Measurements from ENCODE around the gene MMP25. TPM values are rescaled to one million over a fixed set of nuclear protein-coding genes. Genes with fewer than 3 reads are reported as not detected.

Gene MMP25
- polyA plus RNA-seq, 1 donor (not counting 4 experiments of a cell fraction or from before 2014, with no cell fraction given) = 0.09 TPM

DNA sequence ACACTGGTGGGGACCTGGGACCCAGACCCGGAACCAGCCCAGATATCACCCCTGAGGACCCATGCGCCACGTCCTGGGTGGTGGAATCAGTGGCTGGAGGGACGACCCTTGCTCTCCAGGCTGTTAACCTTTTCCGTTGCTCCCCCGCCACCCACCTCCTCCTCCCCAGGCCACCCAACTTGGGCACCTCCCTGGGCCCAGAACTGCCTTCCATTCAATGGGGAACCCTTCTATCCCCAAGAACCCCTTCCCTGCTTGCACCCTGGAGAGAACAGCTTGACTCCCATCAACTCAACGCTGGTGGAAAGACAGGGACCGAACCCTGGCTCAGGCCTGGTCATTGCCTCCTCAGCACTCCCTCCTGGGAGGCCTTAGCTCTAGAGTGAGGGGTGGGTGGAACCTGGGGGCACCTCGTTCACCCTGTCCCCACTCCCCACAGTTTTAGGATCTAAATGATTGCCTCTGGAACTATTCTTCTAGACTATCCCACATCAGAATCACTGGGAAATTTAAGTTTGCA lies 13.4 kb downstream of the MMP25 start:
- peak overlapping the region; percentile 61 to 97 (median 81) for H3K4me3 ChIP-seq (ENCODE audit: control insufficient read depth in 2 of 3, extremely low read depth in 1 of 3, insufficient read depth in 2 of 3, low read depth in 1 of 3, low read length in 3 of 3)
- H3K4me2 ChIP-seq (ENCODE audit: control insufficient read depth, extremely low read depth, insufficient read depth, low read depth, low read length) = peak overlapping the region; percentile 82
- dilution Hi-C loops (cut with MboI; ENCODE audit: extremely low pct_ligation_motif_present, low sequenced_read_pairs) = no loop called here
- H3K36me3 ChIP-seq (ENCODE audit: control insufficient read depth in 2 of 2, extremely low read depth in 1 of 2, insufficient read depth in 2 of 2, low read length in 2 of 2) = peaks cover 0 to under 1% of the 10 kb centered on the region in 2 experiments
- peak overlapping the region; percentile 86 for H2AFZ ChIP-seq (ENCODE audit: control insufficient read depth, low read length)
- no peaks in the 10 kb centered on the region for H3K27me3 ChIP-seq (ENCODE audit: control insufficient read depth, extremely low read depth, insufficient read depth, low read length)
- no peaks in the 10 kb centered on the region for H3K9me3 ChIP-seq (ENCODE audit: control insufficient read depth, low read depth, low read length)
- peak overlapping the region; percentile 80 for H3K9ac ChIP-seq (ENCODE audit: control insufficient read depth, extremely low read depth, insufficient read depth, low read length)
- DNase-seq (ENCODE audit: low read depth, low spot score) (no peak), FAIRE-seq (no peak)
- no peak for TF ChIP-seq EZH2 (IDR thresholded peaks at IDR 0.05; ENCODE audit: low read length)
- TF ChIP-seq, protein P1, sequence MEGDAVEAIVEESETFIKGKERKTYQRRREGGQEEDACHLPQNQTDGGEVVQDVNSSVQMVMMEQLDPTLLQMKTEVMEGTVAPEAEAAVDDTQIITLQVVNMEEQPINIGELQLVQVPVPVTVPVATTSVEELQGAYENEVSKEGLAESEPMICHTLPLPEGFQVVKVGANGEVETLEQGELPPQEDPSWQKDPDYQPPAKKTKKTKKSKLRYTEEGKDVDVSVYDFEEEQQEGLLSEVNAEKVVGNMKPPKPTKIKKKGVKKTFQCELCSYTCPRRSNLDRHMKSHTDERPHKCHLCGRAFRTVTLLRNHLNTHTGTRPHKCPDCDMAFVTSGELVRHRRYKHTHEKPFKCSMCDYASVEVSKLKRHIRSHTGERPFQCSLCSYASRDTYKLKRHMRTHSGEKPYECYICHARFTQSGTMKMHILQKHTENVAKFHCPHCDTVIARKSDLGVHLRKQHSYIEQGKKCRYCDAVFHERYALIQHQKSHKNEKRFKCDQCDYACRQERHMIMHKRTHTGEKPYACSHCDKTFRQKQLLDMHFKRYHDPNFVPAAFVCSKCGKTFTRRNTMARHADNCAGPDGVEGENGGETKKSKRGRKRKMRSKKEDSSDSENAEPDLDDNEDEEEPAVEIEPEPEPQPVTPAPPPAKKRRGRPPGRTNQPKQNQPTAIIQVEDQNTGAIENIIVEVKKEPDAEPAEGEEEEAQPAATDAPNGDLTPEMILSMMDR (optimal IDR thresholded peaks at IDR 0.05 in 1 of 3, IDR thresholded peaks at IDR 0.05 in 1 of 3, conservative IDR thresholded peaks at IDR 0.05 in 1 of 3; ENCODE audit: extremely low read depth in 1 of 3, insufficient read depth in 2 of 3, low read length in 3 of 3) = no peak
- H3K4me1 ChIP-seq (ENCODE audit: control insufficient read depth, extremely low read depth, insufficient read depth, low read length) = peaks cover 8% of the 10 kb centered on the region
- H3K79me2 ChIP-seq (ENCODE audit: control insufficient read depth, insufficient read depth, low read length) = no peaks in the 10 kb centered on the region
- H4K20me1 ChIP-seq (ENCODE audit: control insufficient read depth, extremely low read depth, insufficient read depth, low read length) = no peaks in the 10 kb centered on the region
- H3K27ac ChIP-seq (ENCODE audit: control insufficient read depth, insufficient read depth, low read length) = no peak overlapping the region
- no peaks in the 10 kb centered on the region for H3K9me1 ChIP-seq (ENCODE audit: control insufficient read depth, extremely low read depth, insufficient read depth, low read length)

DNA sequence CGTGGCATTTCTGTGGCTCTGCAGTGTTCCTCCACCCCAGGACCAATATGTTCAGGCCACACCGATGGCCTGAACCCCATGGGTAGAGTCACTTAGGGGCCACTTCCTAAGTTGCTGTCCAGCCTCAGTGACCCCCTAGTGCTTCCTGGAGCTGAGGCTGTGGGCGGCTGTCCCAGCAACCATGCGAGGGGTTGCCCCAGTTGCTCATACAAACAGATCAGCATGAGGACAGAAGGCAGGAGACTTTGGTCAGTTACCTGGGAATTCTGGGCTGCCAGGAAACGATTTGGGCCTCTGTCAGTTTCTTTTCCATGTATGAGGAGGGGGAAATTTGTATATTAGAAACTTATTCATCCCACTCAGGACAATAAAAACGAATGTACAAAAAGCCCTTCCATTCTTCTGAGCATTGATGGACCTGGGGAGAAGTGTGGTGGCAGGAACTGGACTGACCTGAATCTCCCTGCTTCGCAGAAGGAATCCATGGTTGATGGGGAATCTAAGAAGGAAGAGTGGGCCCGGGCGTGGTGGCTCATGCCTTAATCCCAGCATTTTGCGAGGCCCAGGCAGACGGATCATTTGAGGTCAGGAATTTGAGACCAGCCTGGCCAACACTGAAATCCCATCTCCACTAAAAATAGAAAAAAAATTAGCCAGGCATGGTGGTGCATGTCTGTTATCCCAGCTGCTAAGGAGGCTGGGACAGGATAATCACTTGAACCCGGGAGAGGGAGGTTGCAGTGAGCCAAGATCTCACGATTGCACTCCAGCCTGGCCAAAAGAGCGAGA lies 14.2 kb downstream of the MMP25 start:
- H2AFZ ChIP-seq (ENCODE audit: control insufficient read depth, low read length) = no peak overlapping the region
- H3K36me3 ChIP-seq (ENCODE audit: control insufficient read depth in 2 of 2, extremely low read depth in 1 of 2, insufficient read depth in 2 of 2, low read length in 2 of 2) = no peaks in the 10 kb centered on the region
- FAIRE-seq (no peak), DNase-seq (ENCODE audit: low read depth, low spot score) (no peak)
- H3K4me2 ChIP-seq (ENCODE audit: control insufficient read depth, extremely low read depth, insufficient read depth, low read depth, low read length) = no peak overlapping the region
- peaks cover 13% of the 10 kb centered on the region for H3K4me1 ChIP-seq (ENCODE audit: control insufficient read depth, extremely low read depth, insufficient read depth, low read length)
- no peak overlapping the region for H3K4me3 ChIP-seq (ENCODE audit: control insufficient read depth in 2 of 3, extremely low read depth in 1 of 3, insufficient read depth in 2 of 3, low read depth in 1 of 3, low read length in 3 of 3)
- H4K20me1 ChIP-seq (ENCODE audit: control insufficient read depth, extremely low read depth, insufficient read depth, low read length) = no peaks in the 10 kb centered on the region
- no peaks in the 10 kb centered on the region for H3K79me2 ChIP-seq (ENCODE audit: control insufficient read depth, insufficient read depth, low read length)
- no peaks in the 10 kb centered on the region for H3K9me1 ChIP-seq (ENCODE audit: control insufficient read depth, extremely low read depth, insufficient read depth, low read length)
- dilution Hi-C loops (cut with MboI; ENCODE audit: extremely low pct_ligation_motif_present, low sequenced_read_pairs) = no loop called here
- H3K27ac ChIP-seq (ENCODE audit: control insufficient read depth, insufficient read depth, low read length) = no peak overlapping the region
- H3K27me3 ChIP-seq (ENCODE audit: control insufficient read depth, extremely low read depth, insufficient read depth, low read length) = no peaks in the 10 kb centered on the region
- no peak for TF ChIP-seq EZH2 (IDR thresholded peaks at IDR 0.05; ENCODE audit: low read length)
- TF ChIP-seq, protein P1 (optimal IDR thresholded peaks at IDR 0.05 in 1 of 3, IDR thresholded peaks at IDR 0.05 in 1 of 3, conservative IDR thresholded peaks at IDR 0.05 in 1 of 3; ENCODE audit: extremely low read depth in 1 of 3, insufficient read depth in 2 of 3, low read length in 3 of 3) = no peak
- no peaks in the 10 kb centered on the region for H3K9me3 ChIP-seq (ENCODE audit: control insufficient read depth, low read depth, low read length)
- no peak overlapping the region for H3K9ac ChIP-seq (ENCODE audit: control insufficient read depth, extremely low read depth, insufficient read depth, low read length)

Measured in keratinocyte (primary cell).